ELF-1 (cell line): Measurements from ENCODE around the gene CD226.
"Not testable (repeated sequence)": the region's sequence is repeated elsewhere in the genome, so short reads cannot be mapped to it uniquely, and the experiment has no call there.

Experiments
- DNase-seq: peaks from one replicate; pipeline ENCODE4 v3.0.0-alpha.2; 2016; ENCODE audit warnings: low read depth, low spot score

Gene CD226

DNA sequence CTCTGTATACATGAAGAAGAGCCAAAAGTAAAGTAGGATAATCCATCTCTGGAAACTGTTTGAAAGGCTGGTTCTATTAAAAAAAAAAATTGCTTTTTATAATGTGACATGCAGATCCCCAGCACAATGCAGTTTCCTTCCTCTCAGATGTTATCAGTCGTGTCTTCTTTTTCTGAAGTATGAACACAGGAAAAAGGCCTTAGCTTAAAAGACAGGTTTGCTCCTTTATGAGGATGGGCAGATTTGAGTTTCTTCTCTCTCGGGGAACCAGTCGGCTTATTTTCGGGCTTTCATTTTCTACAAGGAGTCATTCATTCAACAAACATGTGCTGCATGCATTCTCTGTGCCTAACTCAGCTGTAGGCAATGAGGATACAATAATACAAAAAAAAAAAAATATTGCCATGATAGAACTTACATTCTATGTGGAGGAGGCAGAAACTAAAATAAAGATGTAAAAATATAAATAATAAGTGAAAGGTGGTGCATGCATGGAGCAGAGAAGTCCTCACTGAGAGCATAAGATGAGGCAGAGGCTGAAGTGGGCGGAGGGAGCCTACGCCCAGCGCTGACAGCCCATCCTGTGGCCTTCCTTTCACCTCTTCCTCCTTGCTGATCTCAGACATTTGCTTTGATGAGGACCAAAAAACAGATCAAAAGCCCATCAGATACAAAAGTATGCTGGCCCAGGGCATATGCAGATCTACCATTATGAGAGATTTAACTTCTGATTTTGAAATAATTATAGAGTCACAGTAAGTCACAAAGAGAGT is at the start of gene CD226:
TSS of gene CD226 (minus strand) at position 513 of the 773 bp plus-strand sequence. CDS start at position 46, 467 bp downstream.
- no peak for DNase-seq

GRCh38 chr18:69996951-69997798 is 49.5 kb upstream of the CD226 start:
- DNase-seq, result no peak

DNA sequence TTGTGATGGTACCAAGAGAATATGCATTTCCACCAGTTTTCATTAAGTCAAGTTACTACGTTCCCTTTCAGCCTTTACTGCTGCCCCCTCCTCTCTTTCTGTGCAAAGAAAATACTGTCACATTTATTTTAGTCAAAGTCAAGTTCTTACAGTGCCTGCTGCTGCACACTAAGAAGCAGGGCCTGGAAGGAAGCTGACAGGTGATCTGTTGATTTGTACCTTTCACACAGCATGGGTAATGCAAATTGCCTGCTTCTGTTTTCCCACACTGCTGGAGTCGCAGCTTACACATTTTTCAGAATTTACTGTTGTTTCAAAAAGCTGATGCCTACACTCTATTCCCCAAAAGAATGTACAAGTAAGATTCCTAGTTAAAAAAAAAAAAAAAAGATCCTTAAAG is 48.7 kb upstream of the CD226 start:
- no peak for DNase-seq

- no peak for DNase-seq
These were observed 48.1 kb upstream of the CD226 start for GRCh38 chr18:69995774-69996173.

GRCh38 chr18:69992776-69993175 is 45.1 kb upstream of the CD226 start:
- no peak for DNase-seq

- DNase-seq, result no peak
These were observed 40.2 kb upstream of the CD226 start for GRCh38 chr18:69987870-69988269.

- peak; percentile 18 for DNase-seq
These were observed 37.6 kb upstream of the CD226 start for GRCh38 chr18:69985239-69985638.

- DNase-seq, result peak; percentile 15
These were observed 34.7 kb upstream of the CD226 start for GRCh38 chr18:69982417-69982816.

DNA sequence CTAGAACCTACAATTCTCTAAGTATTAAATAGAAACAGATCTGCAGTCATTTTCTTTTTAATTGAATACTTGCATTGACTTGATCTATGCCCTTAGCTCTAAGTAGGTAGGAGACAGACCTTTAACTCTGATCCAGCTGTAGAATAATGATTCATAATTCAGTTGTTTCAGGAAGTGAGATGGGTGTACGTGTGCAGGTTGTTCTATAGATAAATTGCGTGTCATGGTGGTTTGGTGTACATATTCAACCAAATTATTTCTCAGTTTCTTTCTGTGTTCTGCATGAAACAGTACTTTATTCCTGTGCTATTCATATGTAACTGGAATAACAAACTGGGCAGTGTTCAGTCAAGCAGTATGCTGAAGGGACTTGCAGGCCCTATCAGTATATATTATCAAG is 34.3 kb upstream of the CD226 start:
- no peak for DNase-seq

DNA sequence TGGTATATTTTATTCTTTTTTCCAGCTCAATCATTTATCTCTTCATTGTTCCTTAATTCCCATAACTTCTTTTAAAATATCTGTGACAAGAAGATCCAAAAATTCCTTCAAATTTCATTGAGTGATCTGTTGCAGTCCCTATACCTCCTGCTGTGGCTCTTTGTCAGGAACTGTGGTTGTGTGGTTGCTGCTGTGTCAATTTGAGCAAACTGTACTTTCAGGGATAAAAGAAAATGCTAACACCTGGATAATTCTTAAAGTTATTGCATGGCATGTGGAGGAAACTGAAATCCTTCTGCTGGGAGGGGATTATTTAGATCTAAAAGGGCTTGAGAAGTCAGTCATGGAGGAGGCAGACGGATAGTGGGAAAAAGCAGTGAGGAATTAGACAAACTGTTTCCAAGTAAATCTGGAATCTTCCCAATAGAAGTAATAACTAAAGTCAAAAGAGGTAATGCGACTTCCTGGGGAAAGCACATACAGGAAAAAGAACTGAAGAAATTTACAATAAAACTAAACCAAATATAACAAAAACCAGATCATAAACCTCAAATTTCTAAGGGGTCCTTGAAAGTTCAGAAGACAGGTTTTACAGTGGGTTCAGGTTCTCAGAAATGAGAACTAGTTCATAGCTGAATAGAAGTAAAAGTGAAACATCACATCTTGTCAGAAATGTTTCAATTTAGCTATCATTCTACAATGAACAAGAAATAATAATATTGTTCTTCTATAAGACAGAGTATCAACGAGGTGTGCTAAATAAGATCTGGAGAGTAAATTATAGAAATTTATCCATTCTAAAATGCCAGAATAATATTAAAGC is 33.5 kb upstream of the CD226 start:
- DNase-seq, result no peak

DNA sequence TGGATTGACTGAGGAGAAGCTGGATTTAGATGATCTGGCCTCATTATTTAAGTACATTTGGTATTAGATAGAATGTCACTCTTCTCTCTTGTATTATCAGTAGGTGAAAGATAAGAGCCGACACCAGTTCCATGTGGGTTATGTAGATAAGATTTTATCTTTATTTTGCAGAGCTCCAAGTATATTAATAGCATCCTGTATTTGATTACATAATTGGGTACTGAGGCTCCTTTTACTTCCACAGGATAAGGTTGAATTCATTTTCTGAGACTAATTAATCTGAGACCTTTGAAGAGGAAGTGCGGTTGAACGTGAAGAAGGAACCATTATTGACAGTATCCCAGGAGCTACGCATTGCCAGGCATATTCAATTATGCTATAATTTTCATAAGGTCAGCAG is 32.8 kb upstream of the CD226 start:
- no peak for DNase-seq

GRCh38 chr18:69978732-69979715 is 31.4 kb upstream of the CD226 start:
- no peak for DNase-seq

DNA sequence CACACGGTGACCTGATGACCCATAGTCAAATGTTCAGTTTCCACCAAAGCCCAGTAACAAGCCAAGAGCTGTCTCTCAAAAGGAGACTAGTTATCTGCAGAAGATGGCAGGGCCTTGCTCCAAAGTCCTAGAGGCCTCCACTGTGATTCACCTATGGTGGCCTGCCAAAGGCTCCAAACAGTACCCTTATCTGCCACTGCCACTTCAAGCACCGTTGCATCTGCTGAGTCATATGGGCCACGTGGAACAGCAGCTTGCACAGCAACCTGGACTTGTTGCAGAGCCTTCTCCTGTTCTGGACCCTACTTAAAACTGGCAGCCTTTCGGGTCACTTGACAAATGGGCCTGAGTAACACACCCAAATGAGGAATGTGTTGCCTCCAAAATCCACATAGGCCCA is 27.6 kb upstream of the CD226 start:
- not testable (repeated sequence) for DNase-seq

DNA sequence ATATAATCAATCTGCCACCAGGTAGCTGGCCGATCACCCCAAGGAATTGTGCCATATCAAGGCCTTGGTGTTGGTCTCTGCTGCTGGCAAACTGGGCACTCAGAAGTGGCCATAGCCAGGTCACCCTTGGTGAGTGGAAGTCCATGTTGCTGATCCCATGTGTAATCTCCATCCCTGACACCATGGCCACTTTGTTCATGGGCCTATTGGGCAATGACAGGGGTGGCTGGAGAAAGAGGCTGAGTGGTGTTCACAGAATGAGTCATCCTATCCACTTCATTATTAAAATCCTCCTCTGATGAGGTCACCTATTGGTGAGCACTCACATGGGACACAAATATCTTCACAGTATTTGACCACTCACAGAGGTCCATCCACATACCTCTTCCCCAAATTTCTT is 26.7 kb upstream of the CD226 start:
- no peak for DNase-seq

GRCh38 chr18:69969491-69969890 is 21.8 kb upstream of the CD226 start:
- DNase-seq, result no peak

DNA sequence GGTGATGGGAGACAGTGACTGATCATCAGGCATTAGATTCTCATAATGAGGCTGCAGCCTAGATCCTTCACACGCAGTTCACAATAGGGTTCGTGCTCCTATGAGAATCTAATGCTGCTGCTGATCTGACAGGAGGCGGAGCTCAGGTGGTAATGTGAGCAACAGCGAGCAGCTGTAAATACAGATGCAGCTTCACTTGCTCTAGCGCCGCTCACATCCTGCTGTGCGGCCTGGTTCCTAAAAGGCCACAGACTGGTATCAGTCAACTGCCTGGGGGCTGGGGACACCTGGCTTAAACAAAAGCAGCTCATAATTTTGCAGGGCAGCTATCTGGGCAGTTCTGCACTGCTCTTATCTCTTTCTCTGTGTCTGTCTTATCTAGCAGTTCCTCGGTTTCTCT is 20.4 kb upstream of the CD226 start:
- peak; percentile 76 for DNase-seq

DNA sequence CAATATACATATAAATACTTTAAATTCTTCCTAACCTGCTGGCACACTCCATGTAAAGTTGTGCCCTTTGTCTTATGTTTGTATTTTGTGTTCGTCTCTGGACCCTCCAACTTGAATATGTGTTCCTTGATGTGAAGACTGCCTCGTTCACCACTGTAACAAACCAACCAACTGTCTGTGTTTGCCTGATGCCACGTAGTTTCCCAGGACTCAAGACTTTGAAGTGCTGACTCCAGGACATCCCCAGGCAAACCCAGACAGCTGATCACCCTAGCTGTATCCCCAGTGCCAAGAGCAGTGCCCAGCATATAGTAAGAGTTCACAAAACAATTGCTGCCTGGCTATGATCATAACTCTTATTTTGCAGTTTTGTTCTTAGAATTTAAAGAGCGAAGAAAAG is 15.5 kb upstream of the CD226 start:
- no peak for DNase-seq

DNA sequence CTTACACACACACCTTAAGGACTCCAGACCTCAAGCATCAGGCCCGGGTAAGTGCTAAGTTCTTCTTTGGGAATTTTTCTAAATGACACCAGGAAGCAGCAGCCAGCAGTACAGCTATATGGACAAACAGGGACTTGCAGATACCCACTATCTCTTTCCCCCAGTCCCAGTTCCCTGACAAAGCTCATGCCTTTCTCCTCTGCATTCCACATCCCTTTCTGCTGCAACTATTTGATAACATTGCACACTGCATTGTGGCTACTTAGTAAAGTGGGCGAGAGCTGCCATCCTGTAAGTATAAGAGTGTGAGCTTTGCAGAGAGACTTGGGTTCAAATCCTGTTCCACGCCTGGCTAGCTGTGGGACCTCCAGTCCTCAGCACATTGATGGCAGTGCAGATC is 14.0 kb upstream of the CD226 start:
- DNase-seq, result no peak

GRCh38 chr18:69958422-69958821 is 10.7 kb upstream of the CD226 start:
- DNase-seq, result no peak

- DNase-seq, result no peak
These were observed 10.1 kb upstream of the CD226 start for GRCh38 chr18:69957747-69958146.
